Melanocyte of skin (primary cell): ENCODE data around the gene MOCOS. TPM values are rescaled to one million over a fixed set of nuclear protein-coding genes. Genes with fewer than 3 reads are reported as not detected.

ENCODE experiments used
- total RNA-seq, 2 donors: library from RNA; depleted of rRNA; stranded (reverse); fragments of >200 nt; gene quantifications; 2 replicates each; pipeline ENCODE4 v1.2.3, GENCODE V29; 2012

Gene MOCOS, protein sequence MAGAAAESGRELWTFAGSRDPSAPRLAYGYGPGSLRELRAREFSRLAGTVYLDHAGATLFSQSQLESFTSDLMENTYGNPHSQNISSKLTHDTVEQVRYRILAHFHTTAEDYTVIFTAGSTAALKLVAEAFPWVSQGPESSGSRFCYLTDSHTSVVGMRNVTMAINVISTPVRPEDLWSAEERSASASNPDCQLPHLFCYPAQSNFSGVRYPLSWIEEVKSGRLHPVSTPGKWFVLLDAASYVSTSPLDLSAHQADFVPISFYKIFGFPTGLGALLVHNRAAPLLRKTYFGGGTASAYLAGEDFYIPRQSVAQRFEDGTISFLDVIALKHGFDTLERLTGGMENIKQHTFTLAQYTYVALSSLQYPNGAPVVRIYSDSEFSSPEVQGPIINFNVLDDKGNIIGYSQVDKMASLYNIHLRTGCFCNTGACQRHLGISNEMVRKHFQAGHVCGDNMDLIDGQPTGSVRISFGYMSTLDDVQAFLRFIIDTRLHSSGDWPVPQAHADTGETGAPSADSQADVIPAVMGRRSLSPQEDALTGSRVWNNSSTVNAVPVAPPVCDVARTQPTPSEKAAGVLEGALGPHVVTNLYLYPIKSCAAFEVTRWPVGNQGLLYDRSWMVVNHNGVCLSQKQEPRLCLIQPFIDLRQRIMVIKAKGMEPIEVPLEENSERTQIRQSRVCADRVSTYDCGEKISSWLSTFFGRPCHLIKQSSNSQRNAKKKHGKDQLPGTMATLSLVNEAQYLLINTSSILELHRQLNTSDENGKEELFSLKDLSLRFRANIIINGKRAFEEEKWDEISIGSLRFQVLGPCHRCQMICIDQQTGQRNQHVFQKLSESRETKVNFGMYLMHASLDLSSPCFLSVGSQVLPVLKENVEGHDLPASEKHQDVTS
- 10 to 100 TPM; 52.9 to 69.2 TPM for total RNA-seq

DNA sequence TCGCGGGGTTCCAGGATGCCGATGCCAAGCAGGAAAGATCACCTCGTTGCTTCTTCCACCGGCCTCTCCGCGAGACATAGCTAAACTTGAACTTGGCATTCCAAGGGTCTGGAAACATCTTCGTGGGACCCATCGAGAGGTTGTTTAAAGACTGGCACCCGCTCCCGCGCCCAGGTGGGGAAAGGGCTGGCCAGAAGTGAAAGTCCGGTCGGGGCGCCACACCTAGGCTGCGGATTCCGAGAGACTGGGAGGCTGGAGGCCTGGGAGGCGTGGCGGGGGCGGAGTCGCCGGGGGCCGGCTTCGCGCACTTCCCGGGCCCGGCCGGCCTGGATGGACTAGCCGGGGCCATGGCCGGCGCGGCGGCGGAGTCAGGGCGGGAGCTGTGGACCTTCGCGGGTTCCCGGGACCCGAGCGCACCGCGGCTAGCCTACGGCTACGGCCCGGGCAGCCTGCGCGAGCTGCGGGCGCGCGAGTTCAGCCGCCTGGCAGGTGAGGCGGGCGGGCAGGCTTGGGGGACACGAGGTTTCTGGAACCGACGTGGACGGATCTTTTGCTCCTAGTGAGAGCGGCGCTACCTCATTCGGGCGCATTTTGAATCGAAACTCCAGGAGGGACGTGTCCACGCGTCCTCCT lies at the start of gene MOCOS:
Gene MOCOS (plus strand): TSS at position 305 of the 633 bp plus-strand sequence. CDS start 43 bp downstream, at position 348.

DNA sequence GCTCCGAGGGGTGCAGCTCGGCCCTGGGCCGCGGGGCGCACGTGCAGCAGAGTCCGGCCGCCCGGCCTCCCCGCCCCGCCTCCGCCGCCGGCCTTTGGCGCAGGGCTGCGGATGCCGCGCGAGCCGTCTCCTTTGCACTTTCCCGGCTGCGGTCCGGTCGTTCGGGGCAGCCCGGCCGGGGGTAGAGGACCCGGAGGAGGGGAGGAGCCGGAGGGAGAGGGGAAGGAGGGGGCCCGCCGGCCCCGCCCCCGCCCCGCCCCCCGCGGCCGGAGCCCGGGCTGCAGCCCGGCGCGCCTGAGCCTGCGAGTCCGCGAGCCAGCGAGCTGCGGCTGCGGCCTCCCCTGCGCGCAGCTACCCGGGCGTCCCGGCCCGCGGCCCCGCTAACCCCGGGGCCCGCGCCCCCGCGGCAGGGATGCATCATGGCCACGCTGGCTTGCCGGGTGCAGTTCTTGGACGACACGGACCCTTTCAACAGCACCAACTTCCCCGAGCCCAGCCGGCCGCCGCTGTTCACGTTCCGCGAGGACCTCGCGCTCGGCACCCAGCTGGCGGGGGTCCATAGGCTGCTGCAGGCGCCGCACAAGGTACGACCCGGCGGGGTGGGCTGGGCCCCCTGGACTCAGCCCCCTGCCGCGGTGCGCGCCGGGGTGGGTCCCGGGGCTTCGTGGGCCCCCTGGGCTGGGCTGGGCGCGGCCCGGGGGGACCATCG lies 110.3 kb downstream of the MOCOS start, which contains the start of gene FHOD3:
Gene FHOD3 (plus strand): TSS at position 297 of the 709 bp plus-strand sequence. CDS start 123 bp downstream, at position 420.

Other genes starting within 250 kb of the MOCOS start
- gene RPRD1A, start 119.9 kb upstream of the MOCOS start, total RNA-seq: 10 to 100 TPM; 40.6 to 46.0 TPM
- gene SLC39A6, start 58.2 kb upstream of the MOCOS start, total RNA-seq: 100 to 1,000 TPM; 451 to 527 TPM
- 100 to 1,000 TPM; 114 to 116 TPM for gene ELP2, start 57.6 kb upstream of the MOCOS start, total RNA-seq
- gene FHOD3, start 110.2 kb downstream of the MOCOS start, total RNA-seq: 10 to 100 TPM; 23.1 to 42.0 TPM